Central memory CD8-positive, alpha-beta T cell (primary cell): ENCODE results near the gene CST3.

Experiments used
- ATAC-seq: fragments of 150-1000 bp; cut with Tn5 transposase; replicated peaks from 2 replicates; pipeline ENCODE4 v1.10.0; 2022; ENCODE audit warnings: mild to moderate bottlenecking, moderate FRiP score, moderate number of reproducible peaks; ENCODE audit not compliant: poor library complexity, severe bottlenecking; ENCODE audit errors: extremely low read depth
- DNase-seq, 2 donors: peaks; one replicate each; pipeline ENCODE4 v3.0.0; 2021; ENCODE audit warnings: low spot score in 2 of 2
- H3K27ac Mint-ChIP-seq: one replicate; pipeline ENCODE4 v1.8.0; 2022; ENCODE audit warnings: low read depth, mild to moderate bottlenecking, moderate library complexity, mixed read lengths
- H3K27me3 Mint-ChIP-seq: one replicate; pipeline ENCODE4 v1.8.0; 2022; ENCODE audit warnings: mixed read lengths
- H3K36me3 Mint-ChIP-seq: one replicate; pipeline ENCODE4 v1.8.0; 2022; ENCODE audit warnings: mild to moderate bottlenecking, moderate library complexity, mixed read lengths; ENCODE audit not compliant: insufficient read depth
- H3K4me1 Mint-ChIP-seq: one replicate; pipeline ENCODE4 v1.8.0; 2022; ENCODE audit warnings: mixed read lengths
- H3K4me3 Mint-ChIP-seq: one replicate; pipeline ENCODE4 v1.8.0; 2022; ENCODE audit warnings: mild to moderate bottlenecking, moderate library complexity, mixed read lengths
- H3K9me3 Mint-ChIP-seq: one replicate; pipeline ENCODE4 v1.8.0; 2022; ENCODE audit warnings: mixed read lengths

Gene CST3

GRCh38 chr20:23647346-23647745 is 9.6 kb upstream of the CST3 start:
- Mint-ChIP-seq H3K27me3 (no peaks in the 10 kb centered on the region), H3K4me1 (no peaks in the 10 kb centered on the region), H3K27ac (no peak overlapping the region), H3K9me3 (no peaks in the 10 kb centered on the region), H3K4me3 (no peak overlapping the region), H3K36me3 (no peaks in the 10 kb centered on the region)
- DNase-seq: no peak
- no peak for ATAC-seq

- DNase-seq: no peak
- Mint-ChIP-seq H3K27ac (no peak overlapping the region), H3K36me3 (no peaks in the 10 kb centered on the region), H3K4me3 (no peak overlapping the region), H3K4me1 (no peaks in the 10 kb centered on the region), H3K9me3 (no peaks in the 10 kb centered on the region), H3K27me3 (no peaks in the 10 kb centered on the region)
- ATAC-seq: no peak
These were observed 8.5 kb upstream of the CST3 start for GRCh38 chr20:23646106-23646873.

GRCh38 chr20:23645575-23645974 is 7.8 kb upstream of the CST3 start:
- Mint-ChIP-seq H3K27ac (no peak overlapping the region), H3K4me3 (no peak overlapping the region), H3K36me3 (no peaks in the 10 kb centered on the region), H3K9me3 (no peaks in the 10 kb centered on the region), H3K27me3 (no peaks in the 10 kb centered on the region), H3K4me1 (no peaks in the 10 kb centered on the region)
- DNase-seq (no peak), ATAC-seq (no peak)

DNA sequence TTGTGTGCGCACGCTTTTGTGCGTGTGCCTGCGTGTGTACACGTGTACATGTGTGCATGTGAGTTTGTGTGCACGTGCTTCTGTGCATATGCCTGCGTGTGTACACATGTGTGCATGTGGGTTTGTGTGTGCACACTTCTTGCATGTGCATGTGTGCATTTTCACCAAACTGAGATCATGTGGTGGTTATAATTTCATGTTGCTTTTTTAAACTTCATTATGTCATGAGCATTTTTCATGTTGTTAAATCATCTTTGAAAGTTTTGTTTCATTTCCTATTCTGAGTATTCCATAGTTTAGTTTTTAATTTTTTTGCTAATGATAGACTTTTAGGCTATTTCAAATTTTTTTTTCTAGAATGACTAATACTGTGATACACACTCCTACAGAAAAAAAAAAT is 6.4 kb upstream of the CST3 start:
- Mint-ChIP-seq H3K4me3 (no peak overlapping the region), H3K9me3 (no peaks in the 10 kb centered on the region), H3K27me3 (peaks cover 6% of the 10 kb centered on the region), H3K27ac (no peak overlapping the region), H3K36me3 (no peaks in the 10 kb centered on the region), H3K4me1 (no peaks in the 10 kb centered on the region)
- DNase-seq (no peak), ATAC-seq (no peak)

GRCh38 chr20:23643659-23644058 is 5.9 kb upstream of the CST3 start:
- H3K9me3 Mint-ChIP-seq: no peaks in the 10 kb centered on the region
- no peak for DNase-seq
- no peaks in the 10 kb centered on the region for H3K4me1 Mint-ChIP-seq
- no peak overlapping the region for H3K27ac Mint-ChIP-seq
- H3K36me3 Mint-ChIP-seq: no peaks in the 10 kb centered on the region
- ATAC-seq: no peak
- H3K27me3 Mint-ChIP-seq: peaks cover 9% of the 10 kb centered on the region
- H3K4me3 Mint-ChIP-seq: no peak overlapping the region

DNA sequence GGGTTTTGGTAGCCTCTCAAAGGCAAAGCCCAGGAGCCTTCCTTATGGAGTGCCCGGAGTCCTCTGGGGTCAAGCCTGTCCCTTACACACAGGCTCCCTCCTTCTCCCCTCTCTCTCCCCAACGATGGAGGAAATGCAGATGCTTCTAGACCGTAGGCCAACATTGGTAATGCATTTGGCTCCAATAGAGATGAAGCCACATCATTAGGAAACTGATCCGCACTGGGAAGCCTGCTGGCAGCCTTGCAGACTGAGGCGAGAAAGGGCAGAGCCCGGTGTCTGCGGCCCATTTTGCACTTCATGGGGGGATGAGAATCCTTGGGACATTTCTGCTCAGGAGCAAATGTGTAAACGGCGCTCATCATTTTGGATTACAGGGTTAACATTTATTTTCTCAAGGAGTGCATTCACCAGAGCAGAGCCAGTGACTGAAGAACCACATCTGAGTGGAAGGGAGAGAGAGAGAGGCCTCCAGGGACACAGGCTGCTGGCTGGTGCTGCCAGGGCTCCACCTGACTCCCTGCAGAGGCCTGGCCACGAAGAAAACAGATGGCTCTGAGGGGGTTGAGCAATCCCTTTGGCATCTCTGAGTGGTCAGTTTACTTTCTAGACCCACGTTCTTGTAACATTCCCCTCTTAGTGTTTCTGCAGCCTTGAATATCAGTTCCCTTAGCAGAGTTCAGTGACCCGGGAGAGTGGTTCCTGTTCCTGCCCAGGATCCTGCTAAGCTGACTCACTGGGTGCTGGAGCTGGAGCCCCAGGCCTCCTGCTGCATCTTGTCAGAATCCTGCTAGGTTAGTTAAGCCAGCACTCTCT is 4.4 kb upstream of the CST3 start:
- Mint-ChIP-seq H3K27ac (no peak overlapping the region), H3K27me3 (peaks cover 9% of the 10 kb centered on the region), H3K4me3 (no peak overlapping the region), H3K4me1 (peaks cover under 1% of the 10 kb centered on the region), H3K36me3 (no peaks in the 10 kb centered on the region), H3K9me3 (no peaks in the 10 kb centered on the region)
- ATAC-seq (no peak), DNase-seq (no peak)

DNA sequence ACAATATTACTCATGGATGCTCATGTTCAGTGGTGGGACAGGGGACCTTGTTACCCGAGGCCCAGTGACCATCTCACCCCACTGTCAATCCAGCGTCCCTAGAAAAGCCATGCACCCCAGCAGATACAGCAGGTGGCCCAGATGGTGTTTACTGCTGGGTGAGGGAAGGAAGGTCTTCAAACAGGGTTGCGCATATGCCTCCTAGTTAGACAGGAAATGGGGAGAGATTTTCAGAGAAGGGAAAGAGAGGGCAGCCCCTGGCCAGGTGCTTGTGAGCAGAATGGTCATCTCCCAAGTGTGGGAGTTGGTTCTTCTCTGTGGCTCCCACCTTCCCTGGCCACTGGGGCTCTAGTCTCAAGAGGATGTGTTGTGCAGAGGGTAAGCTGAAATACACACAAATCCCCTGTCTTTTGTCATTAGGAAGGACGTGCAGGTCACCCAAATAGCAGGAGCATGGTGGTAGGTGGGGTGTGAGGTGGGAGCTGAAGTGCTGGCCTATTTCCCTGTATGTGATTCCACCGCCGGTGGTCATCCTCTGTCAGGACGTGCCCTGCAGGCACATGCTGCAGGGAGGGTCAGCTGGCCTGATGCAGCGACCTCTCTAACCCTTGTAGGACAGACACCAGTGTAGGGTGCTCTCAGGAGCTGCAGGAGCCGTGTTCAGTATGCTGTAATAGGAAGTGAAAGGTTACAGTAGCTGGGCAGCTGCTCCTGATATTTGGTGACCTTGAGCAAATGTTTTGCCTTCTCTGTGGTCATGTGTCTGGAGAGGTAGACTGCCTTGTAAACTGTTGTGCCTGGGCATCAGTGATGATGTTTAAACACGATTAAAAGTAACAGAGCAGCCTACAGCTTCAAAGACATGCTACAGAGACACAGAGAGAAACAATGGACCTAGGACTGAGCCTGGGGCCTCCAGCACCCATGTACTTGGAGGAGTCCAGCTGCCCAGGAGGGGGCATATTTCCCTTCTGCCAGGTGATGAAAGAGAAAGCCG is 3.2 kb upstream of the CST3 start:
- DNase-seq (no peak), ATAC-seq (no peak)
- Mint-ChIP-seq H3K9me3 (no peaks in the 10 kb centered on the region), H3K27ac (no peak overlapping the region), H3K27me3 (peaks cover 20% of the 10 kb centered on the region), H3K4me3 (no peak overlapping the region), H3K36me3 (no peaks in the 10 kb centered on the region), H3K4me1 (peaks cover 8% of the 10 kb centered on the region)

GRCh38 chr20:23640018-23640601 is 2.4 kb upstream of the CST3 start:
- no peak for ATAC-seq
- no peak overlapping the region for H3K4me3 Mint-ChIP-seq
- H3K9me3 Mint-ChIP-seq: no peaks in the 10 kb centered on the region
- H3K4me1 Mint-ChIP-seq: peaks cover 8% of the 10 kb centered on the region
- no peak overlapping the region for H3K27ac Mint-ChIP-seq
- no peak for DNase-seq
- H3K27me3 Mint-ChIP-seq: peaks cover 22% of the 10 kb centered on the region
- H3K36me3 Mint-ChIP-seq: no peaks in the 10 kb centered on the region

DNA sequence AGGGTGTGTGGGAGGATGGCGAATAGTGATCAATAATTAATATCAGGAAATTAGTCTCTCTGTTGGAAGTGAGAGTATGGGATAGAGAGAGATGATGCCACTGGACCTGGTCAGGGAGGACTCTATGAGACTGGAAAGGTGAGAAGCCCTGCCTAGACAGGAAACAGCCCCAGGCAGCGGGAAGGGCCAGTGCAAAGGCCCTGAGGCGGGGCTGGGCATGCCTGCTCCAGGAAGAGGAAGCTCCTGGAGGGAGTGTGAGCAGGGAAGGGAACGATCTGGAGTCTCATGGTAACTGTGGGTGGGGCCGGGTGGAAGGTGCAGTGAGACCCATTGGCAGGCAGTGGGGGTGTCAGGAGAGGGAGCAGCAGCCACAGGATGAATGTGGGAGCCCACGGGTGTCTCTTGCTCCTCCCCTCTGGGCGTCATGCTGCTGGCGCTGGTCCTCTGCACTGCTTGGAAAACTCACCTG is 1.8 kb upstream of the CST3 start:
- Mint-ChIP-seq H3K27me3 (peaks cover 22% of the 10 kb centered on the region), H3K9me3 (no peaks in the 10 kb centered on the region), H3K36me3 (no peaks in the 10 kb centered on the region), H3K4me3 (no peak overlapping the region), H3K4me1 (peaks cover 8% of the 10 kb centered on the region), H3K27ac (no peak overlapping the region)
- DNase-seq (no peak), ATAC-seq (no peak)

- H3K36me3 Mint-ChIP-seq: no peaks in the 10 kb centered on the region
- no peaks in the 10 kb centered on the region for H3K9me3 Mint-ChIP-seq
- no peak overlapping the region for H3K27ac Mint-ChIP-seq
- peaks cover 8% of the 10 kb centered on the region for H3K4me1 Mint-ChIP-seq
- H3K27me3 Mint-ChIP-seq: peaks cover 22% of the 10 kb centered on the region
- DNase-seq: no peak
- ATAC-seq: no peak
- no peak overlapping the region for H3K4me3 Mint-ChIP-seq
These were observed 554 bp upstream of the CST3 start for GRCh38 chr20:23638309-23638708.

- peak overlapping the region; percentile 42 for H3K27ac Mint-ChIP-seq
- peaks cover 8% of the 10 kb centered on the region for H3K4me1 Mint-ChIP-seq
These were observed 860 bp downstream of the CST3 start for GRCh38 chr20:23636908-23637281.

More at GRCh38 chr20:23636908-23637281, 860 bp downstream of the CST3 start:
- Mint-ChIP-seq H3K27me3 (peaks cover 22% of the 10 kb centered on the region), H3K4me3 (peak overlapping the region; percentile 77), H3K36me3 (no peaks in the 10 kb centered on the region), H3K9me3 (no peaks in the 10 kb centered on the region)
- DNase-seq: no peak
- ATAC-seq: no peak
